OCI-M2 (cell line): ENCODE results near the gene MIER1.

ENCODE experiments used
- DNase-seq: peaks from one replicate; lab custom pipeline; 2025; ENCODE audit not compliant: unreplicated experiment; lab: John Stamatoyannopoulos, UW

MIER1 gene

DNA sequence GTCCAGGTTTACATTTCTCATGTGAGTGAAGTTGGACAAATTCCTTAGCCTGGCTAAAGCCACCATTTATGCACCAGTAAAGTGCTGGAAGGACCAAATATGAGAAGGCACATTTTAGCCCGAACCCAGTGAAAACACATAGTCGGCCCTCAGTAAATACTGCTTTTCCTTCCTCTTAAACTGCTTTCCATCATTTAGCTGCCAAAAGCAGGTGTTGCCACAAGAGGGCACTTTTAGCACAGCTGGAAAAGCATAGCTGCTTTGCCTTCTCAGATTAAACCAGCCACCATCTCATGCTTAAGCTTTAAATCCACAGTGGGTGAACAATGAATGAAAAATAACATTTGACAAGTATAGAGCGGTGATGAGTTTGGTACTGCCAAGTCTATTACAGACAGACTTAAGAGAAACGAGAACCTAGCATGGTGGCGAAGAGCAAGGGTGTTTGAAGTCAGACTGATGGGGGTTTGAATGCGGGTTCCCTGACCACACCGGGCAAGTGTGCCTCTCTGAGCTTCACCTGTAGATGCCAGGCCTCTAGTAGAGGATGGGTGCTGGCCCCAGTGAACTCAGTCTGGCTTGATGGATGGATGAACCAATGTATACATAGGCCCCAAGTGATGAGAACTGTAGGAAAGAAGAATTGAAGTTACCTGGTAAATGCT, 71.4 kb downstream of the MIER1 start:
- DNase-seq: no peak

- DNase-seq: no peak
These were observed 74.2 kb downstream of the MIER1 start for GRCh38 chr1:66998972-66999371.

DNA sequence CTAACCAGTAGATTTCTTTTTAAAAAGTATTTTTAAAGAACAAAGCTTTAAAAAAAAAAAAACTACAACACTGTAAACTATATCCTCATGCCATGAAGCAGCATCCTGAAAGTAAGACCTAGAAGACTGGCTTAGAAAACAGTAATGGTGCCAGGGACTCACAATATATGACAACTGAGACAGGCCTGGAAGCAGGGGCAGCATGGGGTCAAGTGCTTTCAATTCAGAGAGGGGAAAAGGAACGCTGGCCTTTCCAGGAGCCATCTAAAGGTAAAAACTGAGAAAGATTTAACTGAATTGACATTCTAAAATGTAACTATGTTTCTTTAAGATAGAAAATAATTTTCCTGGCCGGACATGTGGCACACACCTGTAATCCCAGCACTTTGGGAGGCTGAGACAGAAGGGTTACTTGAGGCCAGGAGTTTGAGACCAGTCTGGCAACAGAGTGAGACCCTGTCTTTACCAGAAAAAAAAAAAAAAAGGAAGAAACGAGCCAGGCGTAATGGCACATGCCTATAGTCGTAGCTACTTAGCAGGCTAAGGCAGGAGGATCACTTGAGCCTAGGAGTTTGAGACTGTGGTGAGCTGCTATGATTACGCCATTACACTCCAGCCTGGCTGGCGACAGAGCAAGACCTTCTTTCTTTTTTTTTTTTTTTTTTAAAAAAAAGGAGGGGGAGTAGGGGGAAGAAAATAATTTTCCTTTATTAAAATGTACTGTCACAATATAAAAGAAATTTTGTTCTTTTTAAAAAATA, 75.0 kb downstream of the MIER1 start:
- no peak for DNase-seq

DNA sequence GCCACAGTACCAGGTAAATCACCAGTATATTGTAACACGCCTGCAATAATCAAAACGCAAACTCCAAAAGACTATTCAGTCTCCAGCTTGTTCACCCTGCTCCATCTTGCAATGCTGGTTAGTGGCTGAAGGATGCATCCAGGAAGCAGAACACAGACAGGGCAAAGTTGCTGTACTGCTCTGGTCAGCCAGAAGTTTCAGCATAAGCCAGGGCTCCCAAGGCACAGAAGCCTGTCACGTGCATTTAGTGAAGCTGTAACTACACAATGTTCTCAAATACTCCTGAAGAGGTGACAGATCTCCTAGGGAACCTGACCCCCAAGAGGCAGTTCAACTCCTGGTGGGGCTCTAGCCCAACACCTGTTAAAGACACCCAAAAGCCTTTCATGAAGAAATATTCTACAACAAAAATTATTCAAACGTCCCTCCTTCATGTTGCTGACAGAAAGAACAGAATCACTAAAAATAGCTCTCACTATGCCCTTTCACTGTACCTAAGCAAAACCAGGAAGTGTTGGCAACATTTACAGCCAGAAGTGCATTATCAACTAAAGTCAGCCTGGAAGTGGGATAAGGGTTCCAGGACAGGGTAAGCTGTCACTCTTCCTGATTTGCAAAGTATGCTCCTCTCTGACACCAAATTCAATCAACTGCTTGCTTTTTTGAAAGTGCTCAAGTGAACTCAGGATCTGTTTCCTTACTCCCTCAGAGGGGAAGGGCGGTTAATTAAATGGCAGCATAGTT, 77.1 kb downstream of the MIER1 start:
- no peak for DNase-seq

- no peak for DNase-seq
These were observed 79.4 kb downstream of the MIER1 start for GRCh38 chr1:67004176-67004575.

DNA sequence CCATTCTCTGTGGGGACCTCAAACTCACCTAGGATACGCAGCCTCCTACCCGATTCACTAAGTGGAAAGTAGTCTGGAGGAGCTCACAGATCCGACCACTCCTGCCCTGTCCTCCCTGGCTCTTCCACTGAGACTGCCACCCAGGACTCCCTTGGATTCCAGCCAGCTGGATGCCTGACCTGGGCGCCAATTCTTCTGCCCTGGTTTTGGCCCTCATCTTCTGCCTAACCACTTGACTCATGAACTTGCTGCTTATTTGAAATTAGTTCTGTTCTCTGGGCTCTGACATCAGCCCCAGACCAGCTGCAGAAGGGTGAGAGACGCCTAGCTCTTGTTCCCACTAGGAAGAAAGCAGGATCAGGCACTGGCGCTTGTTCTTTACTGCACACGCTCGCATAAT, 80.3 kb downstream of the MIER1 start:
- DNase-seq: no peak

DNA sequence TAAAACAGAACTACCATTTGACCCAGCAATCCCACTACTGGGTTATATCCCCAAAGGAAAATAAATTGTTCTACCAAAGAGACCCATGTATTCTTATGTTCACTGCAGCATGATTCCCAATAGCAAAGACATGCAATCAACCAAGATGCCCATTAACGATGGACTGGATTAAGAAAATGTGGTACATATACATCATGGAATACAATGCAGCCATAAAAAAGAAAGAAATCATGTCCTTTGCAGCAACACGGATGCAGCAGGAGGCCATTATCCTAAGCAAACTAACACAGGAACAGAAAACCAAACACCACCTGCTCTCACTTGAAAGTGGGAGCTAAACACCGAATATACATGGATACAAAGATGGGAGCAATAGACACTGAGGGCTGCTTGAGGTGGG, 85.0 kb downstream of the MIER1 start:
- DNase-seq: no peak

DNA sequence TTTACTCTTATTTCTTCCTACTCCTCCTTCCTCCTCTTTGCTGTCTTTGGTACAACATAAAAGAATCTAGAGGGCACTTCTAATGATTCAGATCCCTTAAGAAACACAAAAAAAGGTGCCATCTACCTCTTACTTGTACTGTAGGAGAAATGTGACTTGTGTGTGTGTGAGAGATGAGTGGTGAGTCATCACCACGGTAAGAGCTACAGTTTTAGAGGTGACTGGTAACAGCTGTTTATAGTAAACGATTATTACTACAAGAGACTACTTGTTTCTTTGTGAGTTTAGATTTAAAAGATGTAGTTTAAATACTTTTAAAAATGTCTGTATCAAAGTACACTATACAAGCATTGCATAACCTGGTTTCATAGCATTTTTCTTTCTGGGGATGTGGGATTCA, 88.8 kb downstream of the MIER1 start:
- DNase-seq: no peak

- DNase-seq: no peak
These were observed 93.8 kb downstream of the MIER1 start for GRCh38 chr1:67018574-67018973.

DNA sequence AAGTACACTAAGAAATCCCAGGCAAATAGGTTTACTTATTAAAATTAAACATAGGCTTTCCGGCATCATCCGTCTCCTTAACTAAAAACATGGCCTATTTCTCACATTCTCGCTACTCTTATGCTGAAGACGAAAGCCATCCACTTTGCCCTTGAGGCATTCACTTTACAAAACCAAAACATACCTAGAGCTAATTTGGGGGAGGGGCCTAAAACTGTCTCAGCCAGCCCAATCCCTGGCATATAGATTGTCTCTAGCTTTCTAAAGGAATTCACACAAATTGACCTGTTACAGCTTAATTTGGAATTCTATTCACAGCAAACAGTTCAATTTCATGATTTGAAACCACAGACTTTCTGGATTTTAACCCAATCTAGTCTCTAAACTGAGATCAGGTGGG, 94.3 kb downstream of the MIER1 start:
- no peak for DNase-seq

DNA sequence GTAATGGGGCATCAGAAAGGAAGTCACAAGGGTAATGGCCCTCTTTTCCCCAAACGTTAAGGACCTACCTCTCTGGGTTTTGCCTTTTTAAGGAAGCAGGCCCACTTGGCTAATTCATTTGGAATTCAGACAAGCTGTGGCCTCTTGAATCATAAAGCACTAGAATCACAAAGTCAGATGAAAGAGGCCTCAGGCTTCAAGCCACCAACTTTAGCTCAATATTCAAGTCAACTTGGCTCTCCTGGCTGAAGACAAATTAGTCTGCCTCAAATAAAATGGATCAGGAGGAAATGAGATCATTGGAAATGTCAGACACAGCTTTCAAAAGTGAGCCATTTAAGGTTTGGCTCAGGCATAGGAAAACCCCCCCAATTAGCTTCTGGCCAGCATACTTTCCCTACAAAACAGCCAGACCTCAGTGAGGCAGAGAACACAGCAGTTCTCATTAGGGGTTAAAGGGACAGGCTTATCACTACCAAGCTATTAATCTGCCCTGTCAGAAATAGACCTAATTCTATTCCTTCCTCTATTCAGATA, 94.9 kb downstream of the MIER1 start:
- DNase-seq: no peak

DNA sequence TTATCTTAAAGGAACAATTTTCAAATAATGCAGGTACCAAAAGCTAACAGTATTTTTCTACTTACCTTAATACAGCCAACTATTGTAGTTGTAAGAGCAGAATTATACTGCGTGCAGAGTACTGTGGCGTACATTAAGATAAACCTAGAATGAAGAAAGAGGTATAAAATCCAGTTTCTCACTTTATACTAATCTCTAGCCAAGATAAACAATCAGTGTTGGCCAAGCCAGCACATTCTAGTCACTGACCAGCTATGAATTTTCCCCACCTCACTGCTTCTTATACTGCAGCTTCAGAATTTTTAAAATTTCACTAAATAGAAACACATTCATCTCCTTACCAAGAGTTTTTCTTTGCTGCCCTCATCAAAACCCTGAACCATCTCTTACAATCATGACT, 95.5 kb downstream of the MIER1 start:
- no peak for DNase-seq

DNA sequence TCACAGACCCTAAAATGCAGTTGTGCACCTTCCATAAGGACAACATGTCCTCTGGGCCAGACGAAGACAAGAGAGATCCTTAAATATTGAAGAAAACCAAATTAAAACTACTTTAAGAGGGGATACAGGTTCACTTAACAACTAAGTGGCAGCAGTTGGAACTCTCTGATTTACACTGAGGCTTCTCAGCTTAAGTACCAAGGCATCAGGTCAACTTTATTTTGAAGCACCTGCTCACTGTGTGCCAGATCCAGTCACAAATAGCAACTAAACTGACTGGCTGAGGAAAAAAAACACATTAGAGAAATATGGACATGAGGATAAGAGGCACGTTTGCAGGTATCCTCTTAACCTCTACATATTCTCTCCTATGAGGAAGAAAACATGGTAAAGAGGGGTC, 96.0 kb downstream of the MIER1 start:
- no peak for DNase-seq

DNA sequence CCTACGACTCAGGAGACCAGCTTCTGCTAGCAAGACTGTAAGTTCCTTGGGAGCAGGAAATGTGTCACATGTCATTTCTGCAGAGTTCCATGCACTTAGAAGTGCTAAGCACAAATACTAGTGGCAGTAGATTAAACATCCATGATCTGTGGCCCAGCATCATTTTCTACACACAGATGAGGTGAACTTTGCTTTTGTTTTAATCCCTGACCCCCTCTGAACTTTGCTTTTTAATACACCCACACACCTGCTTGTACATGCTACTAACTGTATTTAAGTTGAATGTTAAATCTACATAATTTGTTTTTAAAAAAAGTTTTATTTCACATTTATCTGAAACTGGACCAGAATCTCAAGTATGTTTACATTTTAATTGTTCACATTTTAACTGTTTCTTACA, 104.7 kb downstream of the MIER1 start:
- DNase-seq: no peak

GRCh38 chr1:67031121-67031858, 106.5 kb downstream of the MIER1 start:
- DNase-seq: no peak

GRCh38 chr1:67031859-67032247, 107.1 kb downstream of the MIER1 start:
- DNase-seq: no peak
